Ishikawa (cell line): ENCODE data around the gene UBE2C.

Experiments used
- CEBPB ChIP-seq: IDR thresholded peaks from 2 replicates; pipeline ENCODE4 v1.6.1; 2012
- CREB1 ChIP-seq: IDR thresholded peaks from 2 replicates; pipeline ENCODE4 v1.6.1; 2012; ENCODE audit warnings: low read depth
- EGR1 ChIP-seq: IDR thresholded peaks from 2 replicates; pipeline ENCODE4 v1.6.1; 2012
- EP300 ChIP-seq: IDR thresholded peaks from 2 replicates; pipeline ENCODE4 v1.6.1; 2012; ENCODE audit warnings: borderline replicate concordance
- FOXM1 ChIP-seq: IDR thresholded peaks from 2 replicates; pipeline ENCODE4 v1.6.1; 2012; ENCODE audit warnings: low read depth, borderline replicate concordance
- MAX ChIP-seq: IDR thresholded peaks from 2 replicates; pipeline ENCODE4 v1.6.1; 2012
- NFIC ChIP-seq: IDR thresholded peaks from 2 replicates; pipeline ENCODE4 v1.6.1; 2012
- RAD21 ChIP-seq: IDR thresholded peaks from 2 replicates; pipeline ENCODE4 v1.6.1; 2012; ENCODE audit warnings: low read depth
- REST ChIP-seq: IDR thresholded peaks from 2 replicates; pipeline ENCODE4 v1.6.1; 2012; ENCODE audit warnings: low read depth, mild to moderate bottlenecking
- TAF1 ChIP-seq: IDR thresholded peaks from 2 replicates; pipeline ENCODE4 v1.6.1; 2012; ENCODE audit warnings: low read depth, mild to moderate bottlenecking
- TCF12 ChIP-seq: IDR thresholded peaks from 2 replicates; pipeline ENCODE4 v1.6.1; 2012; ENCODE audit warnings: low read depth
- TEAD4 ChIP-seq: IDR thresholded peaks from 2 replicates; pipeline ENCODE4 v1.6.1; 2012
- USF1 ChIP-seq: IDR thresholded peaks from 2 replicates; pipeline ENCODE4 v1.6.1; 2012
- YY1 ChIP-seq: IDR thresholded peaks from 2 replicates; pipeline ENCODE4 v1.6.1; 2012; ENCODE audit warnings: low read depth
- ZBTB7A ChIP-seq: IDR thresholded peaks from 2 replicates; pipeline ENCODE4 v1.6.1; 2012; ENCODE audit warnings: low read depth

UBE2C gene

GRCh38 chr20:45861221-45862075, 49.0 kb downstream of the UBE2C start:
- TF ChIP-seq USF1 (no peak), EGR1 (no peak), REST (no peak), CEBPB (no peak), NFIC (peak; percentile 55; the same call in 1 of the 2 replicates), RAD21 (no peak)

DNA sequence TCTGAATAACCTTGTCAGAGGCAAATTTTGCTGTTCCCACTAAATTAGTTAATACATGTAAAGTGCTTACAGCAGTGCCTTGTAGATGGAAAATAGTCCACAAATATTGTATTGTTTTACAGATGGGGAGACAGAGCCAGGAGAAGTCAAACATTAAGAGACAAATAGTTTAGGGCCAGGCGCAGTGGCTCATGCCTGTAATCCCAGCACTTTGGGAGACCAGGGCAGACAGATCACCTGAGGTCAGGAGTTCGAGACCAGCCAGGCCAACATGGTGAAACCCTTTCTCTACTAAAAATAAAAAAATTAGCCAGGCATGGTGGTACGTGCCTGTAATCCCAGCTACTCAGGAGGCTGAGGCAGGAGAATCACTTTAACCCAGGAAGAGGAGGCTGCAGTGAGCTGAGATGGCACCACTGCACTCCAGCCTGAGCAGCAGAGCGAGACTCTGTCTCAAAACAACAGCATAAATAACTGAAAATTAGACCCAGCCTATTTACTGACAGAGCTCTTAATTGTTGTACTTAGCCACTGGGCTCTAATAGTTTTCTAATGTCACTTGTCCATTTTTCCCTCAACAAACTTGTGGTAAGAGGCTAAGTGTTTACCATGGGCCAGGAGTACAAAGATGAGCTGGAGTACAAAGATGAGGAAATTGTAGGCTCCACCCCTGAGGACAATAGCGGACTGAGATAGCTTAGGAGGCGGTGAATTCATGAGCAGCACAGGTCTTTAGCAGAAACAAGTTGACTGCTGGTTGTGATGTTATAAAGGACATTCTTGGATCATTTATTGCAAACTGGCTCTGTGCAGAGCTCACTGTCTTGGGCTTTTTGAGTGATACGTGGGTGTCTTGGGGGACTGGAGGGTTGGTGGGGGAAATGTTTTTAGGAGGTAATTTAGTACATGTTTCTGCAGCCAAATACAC, 51.4 kb downstream of the UBE2C start:
- TF ChIP-seq NFIC (no peak), USF1 (no peak), EGR1 (no peak), FOXM1 (no peak), CEBPB (no peak), TEAD4 (no peak), YY1 (no peak), TAF1 (no peak), ZBTB7A (no peak), MAX (no peak), EP300 (no peak), TCF12 (no peak), RAD21 (no peak)

DNA sequence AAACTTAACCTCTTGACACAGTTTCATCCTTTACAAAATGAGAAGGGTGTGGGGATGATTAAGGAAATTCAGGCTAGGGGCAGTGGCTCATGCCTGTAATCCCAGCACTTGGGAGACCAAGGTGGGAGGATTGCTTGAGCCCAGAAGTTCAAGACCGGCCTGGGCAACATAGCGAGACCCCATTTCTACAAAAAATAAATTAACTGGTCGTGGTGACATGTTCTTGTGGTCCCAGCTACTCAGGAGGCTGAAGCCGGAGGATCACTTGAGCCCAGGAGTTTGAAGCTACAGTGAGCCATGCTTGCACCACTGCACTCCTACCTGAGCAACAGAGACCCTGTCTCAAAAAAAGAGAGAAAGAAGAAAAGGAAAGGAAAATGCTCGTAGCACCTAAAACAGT, 54.0 kb downstream of the UBE2C start:
- no peak for TF ChIP-seq NFIC
- no peak for TF ChIP-seq EP300
- no peak for TF ChIP-seq TCF12
- no peak for TF ChIP-seq FOXM1
- TF ChIP-seq REST: no peak
- no peak for TF ChIP-seq ZBTB7A
- TF ChIP-seq CEBPB: no peak
- TF ChIP-seq TEAD4: no peak
- no peak for TF ChIP-seq USF1
- TF ChIP-seq EGR1: no peak
- no peak for TF ChIP-seq YY1
- TF ChIP-seq MAX: no peak
- no peak for TF ChIP-seq TAF1
- no peak for TF ChIP-seq CREB1
- no peak for TF ChIP-seq RAD21
